Prostate gland (tissue), 2 donors: ENCODE data around the gene COPS2. TPM values are rescaled to one million over a fixed set of nuclear protein-coding genes. Genes with fewer than 3 reads are reported as not detected.

ENCODE experiments used
- DNase-seq: peaks from one replicate; pipeline ENCODE4 v3.0.0-alpha.2; 2019; ENCODE audit warnings: low spot score
- H3K27ac ChIP-seq, 2 donors: fragments of 200-600 bp; sonication (generic); 2 replicates each; pipeline ENCODE4 v1.5.1; 2017 to 2019
- H3K27me3 ChIP-seq: fragments of 200-600 bp; sonication (generic); replicated peaks from 2 replicates; pipeline ENCODE4 v1.5.1; 2019; ENCODE audit not compliant: insufficient read depth
- H3K36me3 ChIP-seq, 2 donors: fragments of 200-600 bp; sonication (generic); 1 replicate in 1 of 2; 2 replicates in 1 of 2; pipeline versions ENCODE4 v1.5.1 to v1.8.1; 2017 to 2019
- H3K4me1 ChIP-seq: fragments of 200-600 bp; sonication (generic); replicated peaks from 2 replicates; pipeline ENCODE4 v1.5.1; 2019
- H3K4me3 ChIP-seq, 2 donors: fragments of 200-600 bp; sonication (generic); 2 replicates each; pipeline ENCODE4 v1.5.1; 2017 to 2019
- H3K9me3 ChIP-seq: fragments of 200-600 bp; sonication (generic); 2 replicates; pipeline ENCODE4 v1.5.1; 2017
- POLR2A ChIP-seq: fragments of 450-650 bp; IDR thresholded peaks from one replicate; pipeline ENCODE4 v1.6.1; 2016; ENCODE audit warnings: antibody characterized with exemption, mild to moderate bottlenecking
- POLR2AphosphoS5 ChIP-seq: sonication (generic); formaldehyde crosslinking; IDR thresholded peaks from one replicate; pipeline ENCODE4 v1.6.1; 2017; ENCODE audit warnings: antibody characterized with exemption
- WGBS: methylation state at CpG from one replicate; pipeline ENCODE4 v1.1.5; 2018; 5-methylcytosine and 5-hydroxymethylcytosine counted together
- intact Hi-C: fragments of 100-400 bp; cut with DNase I; formaldehyde crosslinking; loops from one replicate; pipeline ENCODE4 v1.14.2; 2022
- total RNA-seq, 2 donors: library from RNA; depleted of rRNA; stranded (reverse); fragments of >200 nt; gene quantifications; one replicate each; pipeline ENCODE4 v1.1.0, GENCODE V29; 2016
- TF ChIP-seq, protein P1 (sequence below), 4 experiments: fragments of 200-600 bp in 2 of 4; fragments of 450-650 bp in 2 of 4; sonication (generic) in 2 of 4; IDR thresholded peaks; 1 replicate in 3 of 4; 2 replicates in 1 of 4; pipeline ENCODE4 v1.5.1; 2016 to 2019; ENCODE audit warnings: antibody characterized with exemption in 4 of 4, mild to moderate bottlenecking in 2 of 4, moderate library complexity in 2 of 4

The COPS2 gene
- total RNA-seq, 2 donors from 2014 or later = 36.3 to 65.3 TPM

GRCh38 chr15:49134683-49135341 is 20.6 kb downstream of the COPS2 start:
- Histone ChIP-seq H3K4me1 (no peaks in the 10 kb centered on the region), H3K27me3 (no peaks in the 10 kb centered on the region), H3K9me3 (no peaks in the 10 kb centered on the region), H3K36me3 (no peaks in the 10 kb centered on the region), H3K4me3 (no peak overlapping the region), H3K27ac (no peak overlapping the region)
- DNase-seq = no peak
- intact Hi-C loops = no loop called here
- WGBS = 84% methylated on average over 5 of the region's 5 CpGs
- TF ChIP-seq POLR2A = no peak

GRCh38 chr15:49131403-49131802 is 24.0 kb downstream of the COPS2 start:
- Histone ChIP-seq H3K36me3 (no peaks in the 10 kb centered on the region), H3K27ac (no peak overlapping the region), H3K9me3 (no peaks in the 10 kb centered on the region), H3K27me3 (no peaks in the 10 kb centered on the region), H3K4me3 (no peak overlapping the region), H3K4me1 (no peaks in the 10 kb centered on the region)
- DNase-seq = no peak
- TF ChIP-seq, protein P1, sequence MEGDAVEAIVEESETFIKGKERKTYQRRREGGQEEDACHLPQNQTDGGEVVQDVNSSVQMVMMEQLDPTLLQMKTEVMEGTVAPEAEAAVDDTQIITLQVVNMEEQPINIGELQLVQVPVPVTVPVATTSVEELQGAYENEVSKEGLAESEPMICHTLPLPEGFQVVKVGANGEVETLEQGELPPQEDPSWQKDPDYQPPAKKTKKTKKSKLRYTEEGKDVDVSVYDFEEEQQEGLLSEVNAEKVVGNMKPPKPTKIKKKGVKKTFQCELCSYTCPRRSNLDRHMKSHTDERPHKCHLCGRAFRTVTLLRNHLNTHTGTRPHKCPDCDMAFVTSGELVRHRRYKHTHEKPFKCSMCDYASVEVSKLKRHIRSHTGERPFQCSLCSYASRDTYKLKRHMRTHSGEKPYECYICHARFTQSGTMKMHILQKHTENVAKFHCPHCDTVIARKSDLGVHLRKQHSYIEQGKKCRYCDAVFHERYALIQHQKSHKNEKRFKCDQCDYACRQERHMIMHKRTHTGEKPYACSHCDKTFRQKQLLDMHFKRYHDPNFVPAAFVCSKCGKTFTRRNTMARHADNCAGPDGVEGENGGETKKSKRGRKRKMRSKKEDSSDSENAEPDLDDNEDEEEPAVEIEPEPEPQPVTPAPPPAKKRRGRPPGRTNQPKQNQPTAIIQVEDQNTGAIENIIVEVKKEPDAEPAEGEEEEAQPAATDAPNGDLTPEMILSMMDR (IDR thresholded peaks at IDR 0.05) = no peak
- WGBS = 84% methylated on average over 3 of the region's 3 CpGs
- intact Hi-C loops = no loop called here

DNA sequence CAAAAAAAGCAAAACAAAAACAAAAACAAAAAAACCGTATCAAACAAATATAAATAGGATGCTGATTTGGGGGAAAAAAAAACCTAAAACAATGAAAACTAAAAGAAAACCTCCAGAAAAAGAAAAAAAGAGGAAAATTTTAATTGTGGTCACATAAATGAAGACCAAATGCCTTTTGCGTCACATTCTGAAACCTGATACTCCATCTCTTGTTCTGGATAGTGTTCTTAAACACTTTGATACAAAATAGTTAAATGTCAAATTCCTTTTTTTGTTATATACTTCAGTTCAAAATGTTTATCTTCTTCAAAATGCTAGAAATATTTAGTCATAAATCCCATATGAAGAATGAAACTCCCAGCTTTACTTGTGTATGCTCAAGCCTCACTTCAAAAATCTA is 31.0 kb downstream of the COPS2 start:
- H3K9me3 ChIP-seq = no peaks in the 10 kb centered on the region
- intact Hi-C loops = no loop called here
- DNase-seq = no peak
- H3K4me3 ChIP-seq = no peak overlapping the region
- H3K4me1 ChIP-seq = no peaks in the 10 kb centered on the region
- no peaks in the 10 kb centered on the region for H3K27me3 ChIP-seq
- 59% methylated on average over 2 of the region's 2 CpGs for WGBS
- H3K36me3 ChIP-seq = no peaks in the 10 kb centered on the region
- no peak overlapping the region for H3K27ac ChIP-seq
- TF ChIP-seq, protein P1 (IDR thresholded peaks at IDR 0.05) = no peak
- no peak for TF ChIP-seq POLR2A
- TF ChIP-seq POLR2AphosphoS5 = no peak

GRCh38 chr15:49122541-49123062 is 32.8 kb downstream of the COPS2 start:
- no peak overlapping the region for H3K4me3 ChIP-seq
- H3K27me3 ChIP-seq = no peaks in the 10 kb centered on the region
- no peaks in the 10 kb centered on the region for H3K9me3 ChIP-seq
- 25% methylated on average over 1 of the region's 1 CpG for WGBS
- DNase-seq = no peak
- H3K4me1 ChIP-seq = no peaks in the 10 kb centered on the region
- no peaks in the 10 kb centered on the region for H3K36me3 ChIP-seq
- TF ChIP-seq, protein P1 (IDR thresholded peaks at IDR 0.05) = no peak
- TF ChIP-seq POLR2A (no peak), POLR2AphosphoS5 (no peak)
- intact Hi-C loops = no loop called here
- no peak overlapping the region for H3K27ac ChIP-seq

DNA sequence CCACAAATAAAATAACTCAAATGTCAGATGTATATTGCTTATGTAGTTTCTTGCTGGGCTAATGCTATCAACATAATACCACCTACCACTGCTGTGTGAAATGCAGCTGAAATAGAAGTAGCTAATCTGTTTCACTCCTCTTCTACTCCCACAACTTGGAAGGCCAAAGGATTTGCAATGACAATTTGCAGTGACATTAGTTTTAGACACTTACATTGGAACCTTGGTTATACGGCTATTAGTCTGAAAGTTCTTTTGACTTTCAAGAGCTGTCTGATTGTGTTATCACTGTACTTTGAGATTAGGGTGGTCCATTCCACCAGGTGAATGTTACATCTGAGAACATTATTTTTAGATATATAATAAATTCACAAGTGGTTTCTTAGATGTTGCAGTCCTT is 33.5 kb downstream of the COPS2 start:
- 87% methylated on average over 1 of the region's 1 CpG for WGBS
- DNase-seq = no peak
- Histone ChIP-seq H3K9me3 (no peaks in the 10 kb centered on the region), H3K4me1 (no peaks in the 10 kb centered on the region), H3K4me3 (no peak overlapping the region), H3K27me3 (no peaks in the 10 kb centered on the region), H3K27ac (no peak overlapping the region), H3K36me3 (no peaks in the 10 kb centered on the region)
- intact Hi-C loops = no loop called here
- no peak for TF ChIP-seq POLR2A
- TF ChIP-seq, protein P1 (IDR thresholded peaks at IDR 0.05) = no peak
- no peak for TF ChIP-seq POLR2AphosphoS5
